MCF 10A (cell line): ENCODE results near the gene IRF2. TPM values are rescaled to one million over a fixed set of nuclear protein-coding genes. Genes with fewer than 3 reads are reported as not detected.

Experiments used
- BruUV-seq: library from RNA; stranded (reverse); fragments of 400-500 nt; replicated peaks from 2 replicates; lab custom pipeline; 2021; lab: Mats Ljungman, UMichigan
- CTCF ChIA-PET: fragments of 300-600 bp; sonication (Branson Sonifier 250); formaldehyde crosslinking; extraction: SDS; loops from one replicate; lab custom pipeline; 2021; ENCODE audit warnings: antibody characterized with exemption, inconsistent platforms; lab: Yijun Ruan, JAX
- POLR2A ChIA-PET: fragments of 300-600, 350-650 bp; sonication (Branson Sonifier 250); formaldehyde crosslinking; extraction: SDS; loops from one replicate; lab custom pipeline; 2020; ENCODE audit warnings: antibody characterized with exemption, inconsistent platforms; lab: Yijun Ruan, JAX
- DNase-seq: peaks from one replicate; pipeline ENCODE4 v3.0.0-alpha.2; 2018; ENCODE audit not compliant: unreplicated experiment
- H3K27ac Mint-ChIP-seq: one replicate; pipeline ENCODE4 v1.8.0; 2022; ENCODE audit warnings: mild to moderate bottlenecking, low read depth, mixed read lengths; ENCODE audit not compliant: unreplicated experiment
- H3K27me3 Mint-ChIP-seq: one replicate; pipeline ENCODE4 v1.8.0; 2022; ENCODE audit warnings: mixed read lengths; ENCODE audit not compliant: insufficient read depth, unreplicated experiment
- H3K36me3 Mint-ChIP-seq: one replicate; pipeline ENCODE4 v1.8.0; 2022; ENCODE audit warnings: mild to moderate bottlenecking, moderate library complexity, mixed read lengths; ENCODE audit not compliant: insufficient read depth, unreplicated experiment
- H3K4me1 Mint-ChIP-seq: one replicate; pipeline ENCODE4 v1.8.0; 2022; ENCODE audit warnings: mixed read lengths; ENCODE audit not compliant: insufficient read depth, unreplicated experiment
- H3K4me3 Mint-ChIP-seq: one replicate; pipeline ENCODE4 v1.8.0; 2022; ENCODE audit warnings: mild to moderate bottlenecking, moderate library complexity, mixed read lengths; ENCODE audit not compliant: unreplicated experiment
- H3K9me3 Mint-ChIP-seq: one replicate; pipeline ENCODE4 v1.8.0; 2022; ENCODE audit warnings: mixed read lengths; ENCODE audit not compliant: unreplicated experiment
- intact Hi-C: fragments of 100-400 bp; cut with micrococcal nuclease; formaldehyde crosslinking; loops from 2 replicates; pipeline ENCODE4 v1.14.1; 2022
- total RNA-seq: library from RNA; stranded (reverse); gene quantifications from 2 replicates; pipeline ENCODE4 v1.2.3, GENCODE V29; 2022
- TF ChIP-seq, protein P1 (sequence below): fragments of 200-600 bp; IDR thresholded peaks from one replicate; pipeline ENCODE4 v1.8.0; 2022; ENCODE audit warnings: antibody characterized with exemption, mild to moderate bottlenecking; ENCODE audit not compliant: unreplicated experiment

Gene IRF2
- total RNA-seq, 1 experiment from 2014 or later = 20.8 TPM

DNA sequence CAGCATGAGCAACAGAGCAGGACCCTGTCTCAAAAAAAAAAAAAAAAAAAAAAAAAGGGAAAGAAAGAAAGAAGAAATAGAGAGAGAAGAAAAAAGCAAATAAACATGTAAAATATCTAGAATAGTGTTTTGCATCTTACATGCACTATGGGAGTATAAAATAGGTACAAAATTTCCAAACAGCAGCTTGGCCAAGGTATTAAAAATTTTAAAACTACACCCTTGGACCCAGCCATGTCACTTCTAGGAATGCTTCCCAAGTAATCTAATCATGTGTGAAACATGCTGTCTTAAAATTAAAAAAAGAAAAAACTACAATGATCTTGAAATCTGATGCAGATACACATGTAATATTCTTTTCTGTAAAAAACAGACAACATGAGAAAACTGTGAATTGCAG is 21.6 kb downstream of the IRF2 start:
- no peak for DNase-seq
- peaks cover 20% of the 10 kb centered on the region for H3K36me3 Mint-ChIP-seq
- no peak overlapping the region for H3K4me3 Mint-ChIP-seq
- ChIA-PET CTCF (interaction anchor here (0.6 to 1.7 kb wide), 3 partner anchors 17 to 189 kb away, joined by 3 to 6 read pairs (median 3); no protein-coding TSS in a partner anchor), POLR2A (interaction anchor here (0.6 to 2.1 kb wide), 8 partner anchors 10 to 171 kb away, joined by 3 to 10 read pairs (median 4); partner anchors contain the start of gene IRF2)
- H3K27me3 Mint-ChIP-seq = no peaks in the 10 kb centered on the region
- BruUV-seq = no TSS peak
- H3K27ac Mint-ChIP-seq = no peak overlapping the region
- TF ChIP-seq, protein P1, sequence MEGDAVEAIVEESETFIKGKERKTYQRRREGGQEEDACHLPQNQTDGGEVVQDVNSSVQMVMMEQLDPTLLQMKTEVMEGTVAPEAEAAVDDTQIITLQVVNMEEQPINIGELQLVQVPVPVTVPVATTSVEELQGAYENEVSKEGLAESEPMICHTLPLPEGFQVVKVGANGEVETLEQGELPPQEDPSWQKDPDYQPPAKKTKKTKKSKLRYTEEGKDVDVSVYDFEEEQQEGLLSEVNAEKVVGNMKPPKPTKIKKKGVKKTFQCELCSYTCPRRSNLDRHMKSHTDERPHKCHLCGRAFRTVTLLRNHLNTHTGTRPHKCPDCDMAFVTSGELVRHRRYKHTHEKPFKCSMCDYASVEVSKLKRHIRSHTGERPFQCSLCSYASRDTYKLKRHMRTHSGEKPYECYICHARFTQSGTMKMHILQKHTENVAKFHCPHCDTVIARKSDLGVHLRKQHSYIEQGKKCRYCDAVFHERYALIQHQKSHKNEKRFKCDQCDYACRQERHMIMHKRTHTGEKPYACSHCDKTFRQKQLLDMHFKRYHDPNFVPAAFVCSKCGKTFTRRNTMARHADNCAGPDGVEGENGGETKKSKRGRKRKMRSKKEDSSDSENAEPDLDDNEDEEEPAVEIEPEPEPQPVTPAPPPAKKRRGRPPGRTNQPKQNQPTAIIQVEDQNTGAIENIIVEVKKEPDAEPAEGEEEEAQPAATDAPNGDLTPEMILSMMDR = no peak
- intact Hi-C loops = no loop called here
- H3K4me1 Mint-ChIP-seq = peaks cover 23% of the 10 kb centered on the region
- no peaks in the 10 kb centered on the region for H3K9me3 Mint-ChIP-seq

DNA sequence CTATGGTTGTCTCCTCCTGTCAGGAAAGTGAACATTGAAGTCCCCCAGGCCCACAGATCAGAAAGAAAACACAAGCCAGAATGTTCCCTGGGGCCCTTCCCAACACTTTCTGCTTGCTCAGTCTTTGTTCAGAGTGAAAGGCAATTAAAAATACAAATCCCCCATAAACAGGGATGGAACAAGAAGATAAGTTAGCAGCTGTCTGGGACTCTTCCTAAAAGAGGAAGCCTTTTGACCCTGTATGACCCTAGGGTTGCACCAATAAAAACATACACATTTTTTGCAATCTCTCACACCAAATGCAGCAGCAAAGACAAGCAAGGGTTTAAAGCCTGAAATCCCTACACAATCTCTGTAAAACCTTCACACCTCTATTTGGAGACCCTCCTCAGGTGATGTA is 22.6 kb downstream of the IRF2 start:
- TF ChIP-seq, protein P1 = no peak
- no TSS peak for BruUV-seq
- H3K27ac Mint-ChIP-seq = no peak overlapping the region
- intact Hi-C loops = no loop called here
- peaks cover 23% of the 10 kb centered on the region for H3K4me1 Mint-ChIP-seq
- no peaks in the 10 kb centered on the region for H3K27me3 Mint-ChIP-seq
- no peaks in the 10 kb centered on the region for H3K9me3 Mint-ChIP-seq
- ChIA-PET POLR2A (interaction anchor here (1.3 kb wide), 1 partner anchor 85 kb away, joined by 4 read pairs; no protein-coding TSS in a partner anchor), CTCF (no interaction called here)
- no peak for DNase-seq
- H3K36me3 Mint-ChIP-seq = peaks cover 23% of the 10 kb centered on the region
- no peak overlapping the region for H3K4me3 Mint-ChIP-seq

DNA sequence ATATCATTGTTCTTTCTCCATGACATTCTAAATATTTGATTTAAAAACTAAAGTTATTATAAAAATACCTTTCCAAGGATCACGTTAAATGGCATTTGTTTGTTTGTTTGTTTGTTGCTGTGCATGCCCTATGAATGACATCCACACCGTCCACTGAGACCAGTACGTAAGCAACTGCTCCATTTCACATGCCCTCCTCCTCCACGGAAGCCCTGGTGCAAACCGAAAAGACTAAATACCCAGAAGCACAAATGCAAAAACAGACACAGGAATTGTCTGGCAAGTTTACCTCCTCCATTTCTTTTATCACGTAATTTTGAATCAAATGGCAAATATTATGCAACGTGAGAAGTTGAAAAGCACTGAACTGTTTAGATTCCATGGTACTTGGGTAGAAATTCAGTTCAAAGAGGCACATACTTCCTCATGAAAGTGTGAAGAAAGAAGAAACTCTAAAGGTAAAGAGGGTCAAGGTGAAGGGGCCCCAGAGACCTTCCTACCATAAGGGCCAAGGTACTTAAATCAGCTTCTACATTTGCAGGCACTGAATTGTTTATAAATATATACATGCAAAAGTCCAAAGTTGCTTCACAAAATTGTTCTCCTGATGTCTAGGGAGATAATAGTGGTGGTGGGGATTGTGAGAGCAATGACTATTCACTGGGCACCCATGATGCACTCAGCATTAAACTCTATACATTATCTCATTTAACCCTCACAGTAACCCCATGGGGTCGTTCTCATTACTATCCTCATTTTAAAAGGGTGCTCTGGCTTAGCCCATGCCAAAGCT is 23.4 kb downstream of the IRF2 start:
- intact Hi-C loops = no loop called here
- POLR2A ChIA-PET = interaction anchor here (0.6 to 1.3 kb wide), 4 partner anchors 15 to 85 kb away, joined by 3 to 4 read pairs (median 4); no protein-coding TSS in a partner anchor
- Mint-ChIP-seq H3K4me1 (peaks cover 23% of the 10 kb centered on the region), H3K27ac (no peak overlapping the region), H3K36me3 (peaks cover 17% of the 10 kb centered on the region), H3K9me3 (no peaks in the 10 kb centered on the region), H3K4me3 (no peak overlapping the region), H3K27me3 (no peaks in the 10 kb centered on the region)
- CTCF ChIA-PET = no interaction called here
- no TSS peak for BruUV-seq
- TF ChIP-seq, protein P1 = no peak
- DNase-seq = no peak

DNA sequence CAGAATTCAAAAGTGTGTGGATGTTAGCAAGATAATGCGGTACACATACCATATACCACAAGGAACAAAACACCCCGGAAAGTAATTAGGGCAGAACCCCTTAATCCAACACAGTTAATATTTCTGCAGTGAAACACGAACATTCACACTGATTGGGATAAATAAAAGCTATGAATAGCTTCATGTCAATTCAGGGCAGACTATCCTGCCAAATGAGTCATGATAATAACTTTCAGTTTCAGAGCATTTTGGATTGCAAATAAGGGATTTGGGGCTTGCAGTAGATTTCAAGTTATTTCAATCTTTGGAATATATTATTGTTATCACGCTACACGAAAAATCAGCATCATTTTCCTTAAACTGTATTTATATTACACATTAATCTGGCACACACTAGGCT is 24.3 kb downstream of the IRF2 start:
- POLR2A ChIA-PET = interaction anchor here (0.6 to 1.1 kb wide), 4 partner anchors 14 to 67 kb away, joined by 3 to 6 read pairs (median 4); partner anchors contain the start of gene IRF2

More for the DNA sequence above, 24.3 kb downstream of the IRF2 start:
- H3K4me3 Mint-ChIP-seq = no peak overlapping the region
- H3K36me3 Mint-ChIP-seq = peaks cover 8% of the 10 kb centered on the region
- intact Hi-C loops = no loop called here
- no peak overlapping the region for H3K27ac Mint-ChIP-seq
- no peaks in the 10 kb centered on the region for H3K9me3 Mint-ChIP-seq
- H3K27me3 Mint-ChIP-seq = no peaks in the 10 kb centered on the region
- TF ChIP-seq, protein P1 = no peak
- BruUV-seq = no TSS peak
- H3K4me1 Mint-ChIP-seq = peaks cover 23% of the 10 kb centered on the region
- DNase-seq = peak; percentile 40
- CTCF ChIA-PET = interaction anchor here (1.2 kb wide), 1 partner anchor 16 kb away, joined by 3 read pairs; no protein-coding TSS in a partner anchor
